Progenitor cell of endocrine pancreas (in vitro differentiated cells): ENCODE measurements around the gene LRRC52. TPM values are rescaled to one million over a fixed set of nuclear protein-coding genes. Genes with fewer than 3 reads are reported as not detected.

Experiments used
- DNase-seq: peaks from one replicate; pipeline ENCODE4 v3.0.0; 2021; ENCODE audit warnings: low spot score; ENCODE audit not compliant: unreplicated experiment
- H3K27ac Mint-ChIP-seq: 2 replicates; pipeline ENCODE4 v1.8.0; 2021; ENCODE audit warnings: mild to moderate bottlenecking, moderate library complexity, mixed read lengths
- H3K27me3 Mint-ChIP-seq: 2 replicates; pipeline ENCODE4 v1.8.0; 2021; ENCODE audit warnings: mixed read lengths
- H3K36me3 Mint-ChIP-seq: 2 replicates; pipeline ENCODE4 v1.8.0; 2022; ENCODE audit warnings: mixed read lengths; ENCODE audit not compliant: insufficient read depth
- H3K4me1 Mint-ChIP-seq: 2 replicates; pipeline ENCODE4 v1.8.0; 2021; ENCODE audit warnings: low read depth, mixed read lengths
- H3K4me3 Mint-ChIP-seq: 2 replicates; pipeline ENCODE4 v1.8.0; 2021; ENCODE audit warnings: low read depth, mild to moderate bottlenecking, moderate library complexity, mixed read lengths
- H3K9me3 Mint-ChIP-seq: 2 replicates; pipeline ENCODE4 v1.8.0; 2021; ENCODE audit warnings: low read depth, mixed read lengths
- CTCF ChIP-seq: fragments of 200-600 bp; sonication (generic); IDR thresholded peaks from one replicate; pipeline ENCODE4 v1.5.0; 2021; ENCODE audit warnings: antibody characterized with exemption, mild to moderate bottlenecking; ENCODE audit not compliant: unreplicated experiment
- total RNA-seq: library from RNA; stranded (reverse); gene quantifications from 2 replicates; pipeline ENCODE4 v1.2.1, GENCODE V29; 2021

LRRC52 gene
- total RNA-seq, 1 donor from 2014 or later = not detected

GRCh38 chr1:165512816-165513215 is 31.0 kb upstream of the LRRC52 start:
- H3K9me3 Mint-ChIP-seq = no peaks in the 10 kb centered on the region
- DNase-seq = no peak
- H3K27me3 Mint-ChIP-seq = peaks cover 3% of the 10 kb centered on the region
- H3K4me3 Mint-ChIP-seq = no peak overlapping the region
- no peaks in the 10 kb centered on the region for H3K36me3 Mint-ChIP-seq
- no peak for TF ChIP-seq CTCF
- H3K4me1 Mint-ChIP-seq = no peaks in the 10 kb centered on the region
- no peak overlapping the region for H3K27ac Mint-ChIP-seq

- peaks cover 3% of the 10 kb centered on the region for H3K36me3 Mint-ChIP-seq
- H3K4me3 Mint-ChIP-seq = no peak overlapping the region
- peaks cover 3% of the 10 kb centered on the region for H3K27me3 Mint-ChIP-seq
- no peak for DNase-seq
- H3K27ac Mint-ChIP-seq = no peak overlapping the region
- H3K4me1 Mint-ChIP-seq = no peaks in the 10 kb centered on the region
- H3K9me3 Mint-ChIP-seq = peaks cover 13% of the 10 kb centered on the region
- no peak for TF ChIP-seq CTCF
Measured at GRCh38 chr1:165516469-165516868, 27.3 kb upstream of the LRRC52 start.

- no peak for DNase-seq
- Mint-ChIP-seq H3K27ac (no peak overlapping the region), H3K36me3 (peaks cover 3% of the 10 kb centered on the region), H3K9me3 (peaks cover 17% of the 10 kb centered on the region), H3K4me3 (no peak overlapping the region), H3K27me3 (no peaks in the 10 kb centered on the region), H3K4me1 (peaks cover 3% of the 10 kb centered on the region)
- TF ChIP-seq CTCF = no peak
Measured at GRCh38 chr1:165520646-165521045, 23.2 kb upstream of the LRRC52 start.

GRCh38 chr1:165524639-165525285 is 19.0 kb upstream of the LRRC52 start:
- Mint-ChIP-seq H3K4me1 (peaks cover 4% of the 10 kb centered on the region), H3K27me3 (no peaks in the 10 kb centered on the region), H3K4me3 (no peak overlapping the region), H3K36me3 (peaks cover 3% of the 10 kb centered on the region), H3K27ac (no peak overlapping the region), H3K9me3 (peaks cover 9% of the 10 kb centered on the region)
- TF ChIP-seq CTCF = no peak
- no peak for DNase-seq

- Mint-ChIP-seq H3K4me3 (no peak overlapping the region), H3K36me3 (peaks cover 3% of the 10 kb centered on the region), H3K27ac (no peak overlapping the region), H3K4me1 (peaks cover 4% of the 10 kb centered on the region), H3K27me3 (no peaks in the 10 kb centered on the region), H3K9me3 (peaks cover 9% of the 10 kb centered on the region)
- TF ChIP-seq CTCF = no peak
- no peak for DNase-seq
Measured at GRCh38 chr1:165525708-165526107, 18.1 kb upstream of the LRRC52 start.
